Adrenal gland (tissue), 5 donors: ENCODE results near the gene SHISA8.

Experiments used
- CTCF ChIP-seq, 6 experiments: fragments of 450-650 bp in 4 of 6; fragments of 200-600 bp in 2 of 6; sonication (generic) in 1 of 6; IDR thresholded peaks; 1 replicate in 5 of 6; 2 replicates in 1 of 6; pipeline versions ENCODE4 v1.5.1 to v1.8.0; 2016 to 2021; ENCODE audit warnings: antibody characterized with exemption in 6 of 6, mild to moderate bottlenecking in 2 of 6, moderate library complexity in 1 of 6
- POLR2A ChIP-seq, 2 donors: fragments of 450-650 bp; IDR thresholded peaks; one replicate each; pipeline ENCODE4 v1.6.1; 2017; ENCODE audit warnings: antibody characterized with exemption in 2 of 2, mild to moderate bottlenecking in 2 of 2, moderate library complexity in 1 of 2
- donor health status: DM: no; HTN: no; CAD: no.

- TF ChIP-seq CTCF (IDR thresholded peaks at IDR 0.05), result no peak
- no peak for TF ChIP-seq POLR2A (IDR thresholded peaks at IDR 0.05)
Observed at GRCh38 chr22:41963453-41964111, 48.7 kb upstream of the SHISA8 start.
